Measurements from ENCODE around the gene SCAF11. TPM values are rescaled to one million over a fixed set of nuclear protein-coding genes. Genes with fewer than 3 reads are reported as not detected.
A peak's percentile ranks its signal among the peaks of the same experiment; 100 is the strongest.

The SCAF11 gene
- total and polyA plus RNA-seq, 11 donors: 26.4 to 148 (median 85.7) TPM

DNA sequence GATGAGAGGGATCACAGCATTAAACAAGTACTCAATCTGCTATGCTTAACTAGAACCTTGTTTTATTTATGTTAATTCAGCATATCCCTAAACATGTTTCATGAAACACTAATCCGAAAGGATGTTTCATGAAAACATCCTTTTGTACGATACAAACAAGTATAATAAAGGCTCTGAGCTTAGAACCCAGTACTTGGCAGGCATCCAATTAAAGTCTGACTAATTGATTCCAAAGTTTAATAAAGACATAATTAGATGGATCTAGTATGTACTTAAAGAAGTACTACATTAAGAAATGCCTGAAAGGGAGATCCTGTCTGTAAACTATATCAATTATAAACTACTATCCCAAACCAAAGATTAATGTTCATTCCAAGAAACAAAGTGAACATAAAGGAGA is 51.8 kb downstream of the SCAF11 start:
- 53 to 83% (median 76%) methylated on average over 2 of the region's 2 CpGs for WGBS, 4 donors
- intact Hi-C loops (cut with DNase I): no loop called here
- Histone ChIP-seq H3K36me3 (peaks cover 0 to 66% (median 43%) of the 10 kb centered on the region in 9 donors), H3K27me3 (no peaks in the 10 kb centered on the region), H3K4me3 (no peak overlapping the region), H3K9me3 (no peaks in the 10 kb centered on the region), H3K27ac (no peak overlapping the region), H3K4me1 (peaks cover 0 to 16% (median 8%) of the 10 kb centered on the region in 12 donors)
- ATAC-seq (no peak), DNase-seq (no peak)
- TF ChIP-seq POLR2A (IDR thresholded peaks at IDR 0.05): no peak
- TF ChIP-seq, protein P1, sequence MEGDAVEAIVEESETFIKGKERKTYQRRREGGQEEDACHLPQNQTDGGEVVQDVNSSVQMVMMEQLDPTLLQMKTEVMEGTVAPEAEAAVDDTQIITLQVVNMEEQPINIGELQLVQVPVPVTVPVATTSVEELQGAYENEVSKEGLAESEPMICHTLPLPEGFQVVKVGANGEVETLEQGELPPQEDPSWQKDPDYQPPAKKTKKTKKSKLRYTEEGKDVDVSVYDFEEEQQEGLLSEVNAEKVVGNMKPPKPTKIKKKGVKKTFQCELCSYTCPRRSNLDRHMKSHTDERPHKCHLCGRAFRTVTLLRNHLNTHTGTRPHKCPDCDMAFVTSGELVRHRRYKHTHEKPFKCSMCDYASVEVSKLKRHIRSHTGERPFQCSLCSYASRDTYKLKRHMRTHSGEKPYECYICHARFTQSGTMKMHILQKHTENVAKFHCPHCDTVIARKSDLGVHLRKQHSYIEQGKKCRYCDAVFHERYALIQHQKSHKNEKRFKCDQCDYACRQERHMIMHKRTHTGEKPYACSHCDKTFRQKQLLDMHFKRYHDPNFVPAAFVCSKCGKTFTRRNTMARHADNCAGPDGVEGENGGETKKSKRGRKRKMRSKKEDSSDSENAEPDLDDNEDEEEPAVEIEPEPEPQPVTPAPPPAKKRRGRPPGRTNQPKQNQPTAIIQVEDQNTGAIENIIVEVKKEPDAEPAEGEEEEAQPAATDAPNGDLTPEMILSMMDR (IDR thresholded peaks at IDR 0.05): no peak

DNA sequence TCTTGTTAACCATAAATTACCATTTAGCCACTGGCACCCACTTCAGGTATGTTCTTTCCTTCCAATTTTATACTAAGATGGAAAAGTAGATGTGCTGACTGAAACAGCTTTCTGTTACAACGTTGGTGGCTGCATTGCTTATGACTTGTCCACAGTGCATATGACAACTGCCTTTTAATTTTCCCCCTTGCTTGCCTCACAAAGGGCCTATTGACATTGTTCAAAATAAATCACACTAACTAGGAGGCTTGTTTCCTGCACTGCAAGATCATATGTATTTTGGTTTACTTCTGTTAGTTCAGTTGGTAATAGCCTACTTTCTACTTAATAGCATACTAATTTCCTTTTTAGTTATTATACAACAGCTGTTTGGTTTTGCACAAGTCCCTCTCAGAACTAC is 55.4 kb downstream of the SCAF11 start:
- H3K27me3 ChIP-seq: no peaks in the 10 kb centered on the region

GRCh38 chr12:45933504-45933903 is 56.9 kb downstream of the SCAF11 start:
- no peak for DNase-seq
- no peak for ATAC-seq

More for the DNA sequence above, 55.4 kb downstream of the SCAF11 start:
- peaks cover 0 to 65% (median 43%) of the 10 kb centered on the region in 9 donors for H3K36me3 ChIP-seq
- DNase-seq (no peak), ATAC-seq (no peak)
- H3K27ac ChIP-seq: no peak overlapping the region
- H3K4me3 ChIP-seq: no peak overlapping the region
- peaks cover 0 to 21% (median 14%) of the 10 kb centered on the region in 12 donors for H3K4me1 ChIP-seq
- intact Hi-C loops (cut with DNase I): no loop called here
- H3K9me3 ChIP-seq: no peaks in the 10 kb centered on the region
- 29 to 40% (median 37%) methylated on average over 1 of the region's 1 CpG for WGBS, 4 donors
- no peak for TF ChIP-seq POLR2A (IDR thresholded peaks at IDR 0.05)
- TF ChIP-seq, protein P1 (IDR thresholded peaks at IDR 0.05): no peak

DNA sequence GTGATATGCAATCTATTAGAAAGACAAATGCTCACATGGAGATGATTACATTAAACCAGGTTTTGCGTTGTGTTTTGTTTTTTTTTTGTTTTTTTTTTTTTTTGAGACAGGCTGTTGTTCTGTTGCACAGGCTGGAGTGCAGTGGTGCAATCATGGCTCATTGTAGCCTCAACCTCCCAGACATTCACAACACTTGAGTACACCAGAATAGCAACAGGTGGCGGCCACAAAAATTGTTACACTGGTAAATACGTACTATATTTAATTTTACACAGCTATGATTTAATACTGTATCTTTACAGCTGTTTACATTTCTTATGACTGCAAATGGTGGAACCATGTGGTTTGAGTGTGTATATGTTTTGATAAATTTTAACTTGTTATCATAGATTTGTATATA is 60.0 kb downstream of the SCAF11 start:
- H3K27ac ChIP-seq: no peak overlapping the region
- intact Hi-C loops (cut with DNase I): no loop called here
- TF ChIP-seq, protein P1 (IDR thresholded peaks at IDR 0.05): no peak
- no peak for TF ChIP-seq POLR2A (IDR thresholded peaks at IDR 0.05)
- peaks cover 0 to 21% (median 14%) of the 10 kb centered on the region in 12 donors for H3K4me1 ChIP-seq
- WGBS, 4 donors: 68 to 82% (median 74%) methylated on average over 3 of the region's 3 CpGs
- H3K9me3 ChIP-seq: no peaks in the 10 kb centered on the region
- H3K27me3 ChIP-seq: no peaks in the 10 kb centered on the region
- peaks cover 0 to 89% (median 77%) of the 10 kb centered on the region in 9 donors for H3K36me3 ChIP-seq
- no peak overlapping the region for H3K4me3 ChIP-seq
- DNase-seq (no peak), ATAC-seq (peak in 2 of 4 donors; percentile 41 to 42)

More at GRCh38 chr12:45933504-45933903, 56.9 kb downstream of the SCAF11 start:
- intact Hi-C loops (cut with DNase I): no loop called here
- 6 to 12% (median 12%) methylated on average over 2 of the region's 2 CpGs for WGBS, 4 donors
- H3K9me3 ChIP-seq: no peaks in the 10 kb centered on the region
- peaks cover 0 to 21% (median 14%) of the 10 kb centered on the region in 12 donors for H3K4me1 ChIP-seq
- no peaks in the 10 kb centered on the region for H3K27me3 ChIP-seq
- H3K4me3 ChIP-seq: no peak overlapping the region
- TF ChIP-seq POLR2A (IDR thresholded peaks at IDR 0.05): no peak
- TF ChIP-seq, protein P1 (IDR thresholded peaks at IDR 0.05): no peak
- H3K36me3 ChIP-seq: peaks cover 0 to 69% (median 54%) of the 10 kb centered on the region in 9 donors
- peak overlapping the region in 2 of 12 donors; percentile 6 to 17 for H3K27ac ChIP-seq

Measured in heart left ventricle (tissue), 16 donors.